Smooth muscle cell of trachea (primary cell): Measurements from ENCODE around the gene OR5M10. TPM values are rescaled to one million over a fixed set of nuclear protein-coding genes. Genes with fewer than 3 reads are reported as not detected.

Source experiments
- total RNA-seq: library from RNA; depleted of rRNA; stranded (reverse); fragments of >200 nt; gene quantifications from 2 replicates; pipeline ENCODE4 v1.2.1, GENCODE V29; 2014

The OR5M10 gene
- not detected in 2 replicates for total RNA-seq

DNA sequence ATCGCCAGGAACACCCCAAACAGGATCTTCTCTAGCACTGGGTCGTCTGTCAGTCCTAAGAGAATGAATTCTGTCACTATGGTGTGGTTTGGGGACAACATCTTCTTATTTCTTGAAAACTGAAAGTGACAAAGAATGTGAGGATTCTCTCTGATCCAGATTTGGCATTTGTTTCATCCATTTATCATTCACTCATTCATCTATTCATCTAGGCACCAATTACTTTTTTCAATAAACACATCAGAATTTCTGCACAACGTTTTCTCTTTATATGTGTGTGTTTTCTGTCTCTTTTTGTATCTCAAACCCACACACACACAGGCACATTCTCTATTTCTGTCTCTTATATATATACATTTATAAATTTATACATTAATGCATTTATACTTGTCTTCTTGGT is at the start of gene OR5M10:
Gene OR5M10, minus strand, starts transcription at position 101 of the 400 bp plus-strand sequence. Its CDS starts 0 bp downstream, at position 101.

DNA sequence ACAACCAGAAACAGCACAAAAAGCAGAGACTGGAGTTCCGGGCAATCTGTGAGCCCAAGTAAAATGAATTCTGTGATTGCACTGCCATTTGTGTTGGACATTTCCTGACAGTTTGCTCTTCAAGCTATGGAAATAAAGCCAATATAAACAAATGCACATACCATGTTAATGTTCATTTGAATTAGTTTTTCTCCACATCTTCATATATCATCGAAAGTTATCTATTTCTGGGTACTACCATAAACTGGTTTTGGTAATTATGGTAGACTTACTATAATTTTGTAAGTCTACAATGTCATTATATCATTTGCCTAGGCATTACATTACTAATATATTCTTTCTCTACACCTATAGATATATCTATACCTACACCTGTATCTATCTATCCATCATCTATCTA is 34.4 kb downstream of the OR5M10 start, which contains the start of gene OR5M11:
Gene OR5M11, minus strand, starts transcription at position 101 of the 400 bp plus-strand sequence. Its CDS starts 0 bp downstream, at position 101.

Other genes with a start within 250 kb of the OR5M10 start
- gene OR8K1, start 231.7 kb downstream of the OR5M10 start, total RNA-seq: not detected in 2 replicates
- gene OR8J1, start 223.4 kb downstream of the OR5M10 start, total RNA-seq: not detected in 2 replicates
- not detected in 2 replicates for gene OR8U1, start 202.1 kb downstream of the OR5M10 start, total RNA-seq
- gene OR5AL1, start 165.0 kb downstream of the OR5M10 start, total RNA-seq: not detected in 2 replicates
- not detected in 2 replicates for gene OR5M3, start 104.4 kb downstream of the OR5M10 start, total RNA-seq
- gene OR5M8, start 86.4 kb downstream of the OR5M10 start, total RNA-seq: not detected in 2 replicates
- not detected in 2 replicates for gene OR5M11, start 34.5 kb downstream of the OR5M10 start, total RNA-seq
- not detected in 2 replicates for gene OR5M1, start 37.2 kb upstream of the OR5M10 start, total RNA-seq
- not detected in 2 replicates for gene OR5AP2, start 64.7 kb upstream of the OR5M10 start, total RNA-seq
- gene OR5AR1, start 86.0 kb upstream of the OR5M10 start, total RNA-seq: not detected in 2 replicates
- not detected in 2 replicates for gene OR9G1, start 121.4 kb upstream of the OR5M10 start, total RNA-seq
- gene OR9G4, start 171.0 kb upstream of the OR5M10 start, total RNA-seq: not detected in 2 replicates